Heart left ventricle (tissue), 13 donors: ENCODE results near the gene SREBF2.

ENCODE experiments used
- CTCF ChIP-seq, 12 donors: fragments of 200-600 bp; sonication (generic) in 4 of 12; IDR thresholded peaks; one replicate each; pipeline versions ENCODE4 v1.5.0 to v1.8.0; 2018 to 2022; ENCODE audit warnings: antibody characterized with exemption in 12 of 12, mild to moderate bottlenecking in 5 of 12
- POLR2A ChIP-seq, 2 donors: fragments of 450-650 bp; IDR thresholded peaks; one replicate each; pipeline ENCODE4 v1.6.1; 2017; ENCODE audit warnings: antibody characterized with exemption in 2 of 2, mild to moderate bottlenecking in 2 of 2, moderate library complexity in 2 of 2
- donor health status: ischemic (EF 13 %, LVEDD 7.1; RV severe dilation, severe dysfunction).
- donor health status: DM: no; HTN: yes; CAD: no.
- donor health status: DM: no; HTN: no; CAD: no.
- donor health status: ischemic (EF 25% LVEDD 6.9; RV normal size, moderate dysfunction).
- donor health status: ischemic (EF 25% LVEDD 5.7; RV mildly dilated, moderate dysfunction).
- donor health status: ischemic (EF 35%, LVEDD 5.7; RV mildly dilated, moderate dysfunction).
- donor health status: nonischemic (EF 11% LVEDD 7.7; RV severe dilation, severe dysfunction).
- donor health status: DM: yes; HTN: yes; CAD: no.
- donor health status: PGD.
- donor health status: ischemic (EF 29% LVEDD 5.4; RV normal size, mild dysfunction).
- donor health status: nonischemic (EF 23%, LVEDD 6.1; RV moderate dilation, normal function).

DNA sequence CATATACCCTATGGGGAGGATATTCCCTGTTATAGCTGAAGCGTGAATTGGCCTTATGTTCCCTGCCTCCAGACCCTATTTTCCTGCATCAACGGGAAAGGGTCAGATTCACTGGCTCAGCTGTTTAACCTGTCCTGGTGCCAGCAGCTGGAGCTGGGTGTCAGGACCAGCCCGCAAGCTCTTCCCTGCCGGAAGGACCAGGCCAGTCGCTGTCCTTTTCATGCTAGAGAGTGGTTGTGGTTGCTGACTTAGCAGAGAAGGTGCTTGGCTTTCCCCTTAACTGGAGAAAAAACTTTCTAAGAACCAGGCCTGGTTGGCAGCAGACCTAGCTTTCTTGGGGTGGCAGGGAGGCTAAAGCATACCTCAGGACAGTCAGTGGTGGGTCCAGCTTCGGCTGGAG lies 5.2 kb upstream of the SREBF2 start:
- TF ChIP-seq CTCF (IDR thresholded peaks at IDR 0.05) = no peak
- TF ChIP-seq POLR2A (IDR thresholded peaks at IDR 0.05) = no peak
